ENCODE measurements around the gene MRPS6. TPM values are rescaled to one million over a fixed set of nuclear protein-coding genes. Genes with fewer than 3 reads are reported as not detected.
A peak's percentile ranks its signal among the peaks of the same experiment; 100 is the strongest.

Gene MRPS6
- total and polyA plus RNA-seq, 2 of the 4 experiments (the other 2 are of a cell fraction) = 7.5 to 35.1 TPM

DNA sequence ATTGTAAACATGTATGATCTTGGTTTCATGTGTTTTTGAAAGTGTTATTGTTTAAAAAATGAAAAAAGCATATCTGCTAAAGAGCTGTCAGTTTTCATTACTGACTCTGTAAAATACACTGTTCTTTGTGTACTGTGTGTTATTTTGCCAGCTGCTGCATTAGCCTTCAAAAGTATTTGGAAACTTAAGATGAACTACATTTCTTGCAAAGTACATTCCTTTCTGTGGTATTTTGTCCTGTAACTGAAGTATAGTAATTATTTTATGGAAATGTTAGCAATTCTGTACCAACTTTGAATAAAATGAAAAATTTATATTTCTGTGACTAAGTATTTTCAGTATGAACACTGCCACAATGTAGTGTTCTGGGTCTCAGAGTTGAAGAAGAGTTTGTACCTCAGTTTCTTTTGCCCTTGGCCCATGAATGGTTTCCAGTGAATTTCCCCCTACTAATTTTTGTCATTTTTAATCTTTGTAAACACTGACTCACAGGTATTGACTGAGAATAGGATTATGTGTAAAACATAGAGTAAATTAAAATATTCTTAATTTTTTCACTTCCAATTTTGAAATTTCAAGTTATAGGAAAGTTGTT, 32.7 kb downstream of the MRPS6 start:
- Histone ChIP-seq H3K27ac (ENCODE audit: insufficient read depth, low read length) (no peak overlapping the region), H3K9ac (ENCODE audit: low read depth, low read length) (no peak overlapping the region), H4K5ac (ENCODE audit: low read depth, low read length) (no peak overlapping the region), H4K20me1 (ENCODE audit: insufficient read depth, low read length) (peaks cover 6% of the 10 kb centered on the region; the same call in 1 of the 2 replicates), H3K4ac (ENCODE audit: low read depth, low read length) (no peak overlapping the region), H4K8ac (ENCODE audit: low read depth in 2 of 2, low read length in 2 of 2) (no peak overlapping the region), H4K91ac (ENCODE audit: insufficient read depth, low read depth, low read length) (no peak overlapping the region), H2BK5ac (ENCODE audit: low read depth, low read length, poor library complexity, severe bottlenecking) (no peak overlapping the region), H2AK5ac (ENCODE audit: low read depth, low read length) (no peak overlapping the region), H3K18ac (ENCODE audit: low read depth, low read length) (no peak overlapping the region), H2AFZ (replicated peaks; ENCODE audit: low read length, poor library complexity) (no peak overlapping the region), H3K9me3 (ENCODE audit: control insufficient read depth, insufficient read depth, low read length) (no peaks in the 10 kb centered on the region), H2BK20ac (ENCODE audit: low read depth, low read length) (no peak overlapping the region), H3K4me1 (ENCODE audit: control insufficient read depth, insufficient read depth, low read length) (peaks cover 4% of the 10 kb centered on the region; the same call in 1 of the 2 replicates), H3K36me3 (ENCODE audit: control insufficient read depth, insufficient read depth, low read length) (no peaks in the 10 kb centered on the region; the same call in 1 of the 2 replicates), H3K79me1 (ENCODE audit: low read depth in 1 of 2, low read length in 2 of 2) (peaks cover 12 to 57% of the 10 kb centered on the region in 2 experiments), H3K23ac (ENCODE audit: low read depth, low read length) (no peak overlapping the region), H3K9me1 (ENCODE audit: insufficient read depth, low read length) (no peaks in the 10 kb centered on the region), H3K4me2 (ENCODE audit: low read depth, low read length) (no peak overlapping the region), H3K27me3 (ENCODE audit: control insufficient read depth, insufficient read depth, low read length) (no peaks in the 10 kb centered on the region), H2AK9ac (replicated peaks; ENCODE audit: low read depth, low read length, poor library complexity) (no peak overlapping the region), H3K4me3 (ENCODE audit: insufficient read depth, low read depth, low read length) (no peak overlapping the region), H2BK120ac (ENCODE audit: low read depth, low read length) (no peak overlapping the region), H3K56ac (ENCODE audit: extremely low read depth, insufficient read depth, low read length) (no peak overlapping the region), H3K14ac (replicated peaks; ENCODE audit: low read depth, low read length) (no peak overlapping the region), H2BK15ac (ENCODE audit: low read depth, low read length) (no peak overlapping the region)
- TF ChIP-seq CEBPB (IDR thresholded peaks at IDR 0.05; ENCODE audit: low read depth, low read length) (no peak), MAZ (IDR thresholded peaks at IDR 0.05; ENCODE audit: borderline replicate concordance, low read depth, low read length) (no peak), POLR2A (IDR thresholded peaks at IDR 0.05; ENCODE audit: low read depth, low read length) (no peak)
- TF ChIP-seq, protein P1, sequence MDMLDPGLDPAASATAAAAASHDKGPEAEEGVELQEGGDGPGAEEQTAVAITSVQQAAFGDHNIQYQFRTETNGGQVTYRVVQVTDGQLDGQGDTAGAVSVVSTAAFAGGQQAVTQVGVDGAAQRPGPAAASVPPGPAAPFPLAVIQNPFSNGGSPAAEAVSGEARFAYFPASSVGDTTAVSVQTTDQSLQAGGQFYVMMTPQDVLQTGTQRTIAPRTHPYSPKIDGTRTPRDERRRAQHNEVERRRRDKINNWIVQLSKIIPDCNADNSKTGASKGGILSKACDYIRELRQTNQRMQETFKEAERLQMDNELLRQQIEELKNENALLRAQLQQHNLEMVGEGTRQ (IDR thresholded peaks at IDR 0.05; ENCODE audit: low read depth, low read length) = no peak
- ChIA-PET POLR2A (ENCODE audit: unreplicated experiment) (no interaction called here), CTCF (interaction anchor here (0.6 to 1.3 kb wide), 2 partner anchors 29 to 182 kb away, joined by 3 to 5 read pairs; no protein-coding TSS in a partner anchor)
- BruUV-seq (replicated peaks) = no TSS peak
- DNase-seq (no peak), ATAC-seq (ENCODE audit: low read depth) (peak; percentile 54; the same call in 1 of the 2 replicates)
- intact Hi-C loops (cut with micrococcal nuclease) (no loop called here), in situ Hi-C loops (cut with MboI; ENCODE audit: low sequenced_read_pairs) (no loop called here), dilution Hi-C loops (cut with HindIII; ENCODE audit: low sequenced_read_pairs, unreplicated experiment) (no loop called here)
